ENCODE results near the gene SUPT20HL1. TPM values are rescaled to one million over a fixed set of nuclear protein-coding genes. Genes with fewer than 3 reads are reported as not detected.

SUPT20HL1 gene
- total RNA-seq, 2 experiments from 2014 or later = not detected

GRCh38 chrX:24387724-24388123, 27.3 kb downstream of the SUPT20HL1 start:
- H3K4me1 Mint-ChIP-seq (ENCODE audit: low read depth) = no peaks in the 10 kb centered on the region
- intact Hi-C loops (cut with micrococcal nuclease) = no loop called here
- CTCF ChIA-PET = interaction anchor here (2.1 kb wide), 1 partner anchor 17 kb away, joined by 8 read pairs; no protein-coding TSS in a partner anchor
- peaks cover 6% of the 10 kb centered on the region for H3K27me3 Mint-ChIP-seq (ENCODE audit: low read depth)
- no peak overlapping the region for H3K4me3 Mint-ChIP-seq
- no peak for DNase-seq
- no peaks in the 10 kb centered on the region for H3K36me3 Mint-ChIP-seq (ENCODE audit: low read depth)
- no peaks in the 10 kb centered on the region for H3K9me3 Mint-ChIP-seq
- no peak overlapping the region for H3K27ac Mint-ChIP-seq

GRCh38 chrX:24391389-24391788, 30.9 kb downstream of the SUPT20HL1 start:
- no peaks in the 10 kb centered on the region for H3K36me3 Mint-ChIP-seq (ENCODE audit: low read depth)
- H3K4me3 Mint-ChIP-seq = no peak overlapping the region
- no peaks in the 10 kb centered on the region for H3K4me1 Mint-ChIP-seq (ENCODE audit: low read depth)
- no peaks in the 10 kb centered on the region for H3K9me3 Mint-ChIP-seq
- intact Hi-C loops (cut with micrococcal nuclease) = loop anchor here (2.0 to 10.0 kb wide), 2 partner anchors 133 to 253 kb away; partner anchors contain the start of gene PCYT1B
- no peak for DNase-seq
- CTCF ChIA-PET = interaction anchor here (0.6 to 1.8 kb wide), 2 partner anchors 108 to 355 kb away, joined by 3 to 5 read pairs; no protein-coding TSS in a partner anchor
- H3K27me3 Mint-ChIP-seq (ENCODE audit: low read depth) = no peaks in the 10 kb centered on the region
- no peak overlapping the region for H3K27ac Mint-ChIP-seq

GRCh38 chrX:24391843-24392242, 31.4 kb downstream of the SUPT20HL1 start:
- H3K27ac Mint-ChIP-seq = no peak overlapping the region
- no peaks in the 10 kb centered on the region for H3K36me3 Mint-ChIP-seq (ENCODE audit: low read depth)
- H3K9me3 Mint-ChIP-seq = no peaks in the 10 kb centered on the region
- H3K4me3 Mint-ChIP-seq = no peak overlapping the region
- no peak for DNase-seq
- intact Hi-C loops (cut with micrococcal nuclease) = loop anchor here (2.0 to 10.0 kb wide), 2 partner anchors 133 to 253 kb away; partner anchors contain the start of gene PCYT1B
- CTCF ChIA-PET = interaction anchor here (1.8 kb wide), 1 partner anchor 107 kb away, joined by 5 read pairs; no protein-coding TSS in a partner anchor
- H3K4me1 Mint-ChIP-seq (ENCODE audit: low read depth) = no peaks in the 10 kb centered on the region
- no peaks in the 10 kb centered on the region for H3K27me3 Mint-ChIP-seq (ENCODE audit: low read depth)

GRCh38 chrX:24392709-24393108, 32.3 kb downstream of the SUPT20HL1 start:
- no peak overlapping the region for H3K4me3 Mint-ChIP-seq
- H3K4me1 Mint-ChIP-seq (ENCODE audit: low read depth) = no peaks in the 10 kb centered on the region
- CTCF ChIA-PET = interaction anchor here (0.9 kb wide), 1 partner anchor 107 kb away, joined by 3 read pairs; no protein-coding TSS in a partner anchor
- no peak overlapping the region for H3K27ac Mint-ChIP-seq
- DNase-seq = no peak
- no peaks in the 10 kb centered on the region for H3K36me3 Mint-ChIP-seq (ENCODE audit: low read depth)
- intact Hi-C loops (cut with micrococcal nuclease) = loop anchor here (10.0 kb wide), 1 partner anchor 252 kb away; the partner anchor contains the start of gene PCYT1B
- no peaks in the 10 kb centered on the region for H3K9me3 Mint-ChIP-seq
- no peaks in the 10 kb centered on the region for H3K27me3 Mint-ChIP-seq (ENCODE audit: low read depth)

- Mint-ChIP-seq H3K4me1 (ENCODE audit: low read depth) (no peaks in the 10 kb centered on the region), H3K4me3 (no peak overlapping the region), H3K27ac (no peak overlapping the region), H3K36me3 (ENCODE audit: low read depth) (no peaks in the 10 kb centered on the region), H3K9me3 (no peaks in the 10 kb centered on the region), H3K27me3 (ENCODE audit: low read depth) (no peaks in the 10 kb centered on the region)
- CTCF ChIA-PET = interaction anchor here (0.6 to 6.5 kb wide), 14 partner anchors 12 to 346 kb away, joined by 3 to 103 read pairs (median 4); no protein-coding TSS in a partner anchor
- DNase-seq = peak; percentile 58
- intact Hi-C loops (cut with micrococcal nuclease) = loop anchor here (1.0 to 10.0 kb wide), 4 partner anchors 103 to 287 kb away; partner anchors contain the start of gene PCYT1B
Observed at GRCh38 chrX:24395775-24396174, 35.3 kb downstream of the SUPT20HL1 start.

GRCh38 chrX:24396236-24396930, 35.9 kb downstream of the SUPT20HL1 start:
- no peaks in the 10 kb centered on the region for H3K9me3 Mint-ChIP-seq
- no peak overlapping the region for H3K4me3 Mint-ChIP-seq
- no peaks in the 10 kb centered on the region for H3K4me1 Mint-ChIP-seq (ENCODE audit: low read depth)
- H3K27me3 Mint-ChIP-seq (ENCODE audit: low read depth) = no peaks in the 10 kb centered on the region
- no peak for DNase-seq
- H3K36me3 Mint-ChIP-seq (ENCODE audit: low read depth) = no peaks in the 10 kb centered on the region
- no peak overlapping the region for H3K27ac Mint-ChIP-seq
- intact Hi-C loops (cut with micrococcal nuclease) = loop anchor here (1.0 to 10.0 kb wide), 3 partner anchors 165 to 286 kb away; partner anchors contain the start of gene PCYT1B
- CTCF ChIA-PET = interaction anchor here (1.2 to 6.5 kb wide), 13 partner anchors 12 to 266 kb away, joined by 3 to 103 read pairs (median 5); no protein-coding TSS in a partner anchor

- Mint-ChIP-seq H3K4me3 (no peak overlapping the region), H3K27ac (no peak overlapping the region), H3K36me3 (ENCODE audit: low read depth) (no peaks in the 10 kb centered on the region), H3K27me3 (ENCODE audit: low read depth) (no peaks in the 10 kb centered on the region), H3K4me1 (ENCODE audit: low read depth) (no peaks in the 10 kb centered on the region), H3K9me3 (no peaks in the 10 kb centered on the region)
- intact Hi-C loops (cut with micrococcal nuclease) = loop anchor here (1.0 to 10.0 kb wide), 3 partner anchors 164 to 286 kb away; partner anchors contain the start of gene PCYT1B
- DNase-seq = no peak
- CTCF ChIA-PET = interaction anchor here (0.7 to 6.5 kb wide), 11 partner anchors 26 to 240 kb away, joined by 3 to 103 read pairs (median 7); no protein-coding TSS in a partner anchor
Observed at GRCh38 chrX:24396931-24397279, 36.5 kb downstream of the SUPT20HL1 start.

- intact Hi-C loops (cut with micrococcal nuclease) = loop anchor here (10.0 kb wide), 1 partner anchor 246 kb away; the partner anchor contains the start of gene PCYT1B
- Mint-ChIP-seq H3K36me3 (ENCODE audit: low read depth) (no peaks in the 10 kb centered on the region), H3K27me3 (ENCODE audit: low read depth) (no peaks in the 10 kb centered on the region), H3K4me3 (no peak overlapping the region), H3K9me3 (no peaks in the 10 kb centered on the region), H3K27ac (no peak overlapping the region), H3K4me1 (ENCODE audit: low read depth) (no peaks in the 10 kb centered on the region)
- DNase-seq = no peak
- CTCF ChIA-PET = interaction anchor here (6.5 kb wide), 1 partner anchor 100 kb away, joined by 103 read pairs; no protein-coding TSS in a partner anchor
Observed at GRCh38 chrX:24398766-24399165, 38.3 kb downstream of the SUPT20HL1 start.

- no peak overlapping the region for H3K27ac Mint-ChIP-seq
- H3K27me3 Mint-ChIP-seq (ENCODE audit: low read depth) = no peaks in the 10 kb centered on the region
- DNase-seq = no peak
- H3K36me3 Mint-ChIP-seq (ENCODE audit: low read depth) = no peaks in the 10 kb centered on the region
- H3K9me3 Mint-ChIP-seq = no peaks in the 10 kb centered on the region
- CTCF ChIA-PET = interaction anchor here (0.6 to 6.5 kb wide), 3 partner anchors 71 to 124 kb away, joined by 3 to 103 read pairs (median 3); no protein-coding TSS in a partner anchor
- no peak overlapping the region for H3K4me3 Mint-ChIP-seq
- H3K4me1 Mint-ChIP-seq (ENCODE audit: low read depth) = no peaks in the 10 kb centered on the region
- intact Hi-C loops (cut with micrococcal nuclease) = loop anchor here (10.0 kb wide), 1 partner anchor 245 kb away; the partner anchor contains the start of gene PCYT1B
Observed at GRCh38 chrX:24399550-24399949, 39.1 kb downstream of the SUPT20HL1 start.

GRCh38 chrX:24405959-24406358, 45.5 kb downstream of the SUPT20HL1 start:
- DNase-seq = no peak
- no peaks in the 10 kb centered on the region for H3K36me3 Mint-ChIP-seq (ENCODE audit: low read depth)
- H3K27me3 Mint-ChIP-seq (ENCODE audit: low read depth) = no peaks in the 10 kb centered on the region
- CTCF ChIA-PET = interaction anchor here (1.9 kb wide), 1 partner anchor 93 kb away, joined by 6 read pairs; no protein-coding TSS in a partner anchor
- H3K4me1 Mint-ChIP-seq (ENCODE audit: low read depth) = no peaks in the 10 kb centered on the region
- no peak overlapping the region for H3K4me3 Mint-ChIP-seq
- H3K9me3 Mint-ChIP-seq = no peaks in the 10 kb centered on the region
- H3K27ac Mint-ChIP-seq = no peak overlapping the region
- intact Hi-C loops (cut with micrococcal nuclease) = no loop called here

Measured in activated naive CD4-positive, alpha-beta T cell treated with anti-CD3 and anti-CD28 coated beads for 36 hours (primary cell).